OCI-M1 (cell line): ENCODE measurements around the gene CNTNAP2.
"Not testable (repeated sequence)": the region's sequence is repeated elsewhere in the genome, so short reads cannot be mapped to it uniquely, and the experiment has no call there.

Source experiments
- DNase-seq: peaks from one replicate; lab custom pipeline; 2025; lab: John Stamatoyannopoulos, UW

The CNTNAP2 gene

DNA sequence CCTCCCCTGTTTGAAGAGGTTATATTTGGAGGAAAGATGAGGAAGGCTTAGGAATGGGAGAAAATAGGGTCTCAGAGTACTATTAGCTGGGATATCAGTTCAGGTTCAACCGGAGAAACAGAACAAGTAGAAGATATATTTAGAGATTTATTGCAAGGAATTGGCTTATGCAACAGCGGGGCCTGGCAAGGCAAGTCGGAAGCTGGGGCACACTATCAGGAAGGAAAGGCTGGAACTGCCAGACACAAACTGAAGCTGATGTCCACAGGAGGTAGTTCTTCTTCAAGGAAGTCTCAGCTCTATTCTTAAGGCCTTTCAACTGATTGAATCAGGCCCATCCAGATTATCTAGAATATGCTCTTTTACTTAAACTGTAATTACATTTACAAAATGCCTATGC lies 1534.4 kb downstream of the CNTNAP2 start:
- no peak for DNase-seq

DNA sequence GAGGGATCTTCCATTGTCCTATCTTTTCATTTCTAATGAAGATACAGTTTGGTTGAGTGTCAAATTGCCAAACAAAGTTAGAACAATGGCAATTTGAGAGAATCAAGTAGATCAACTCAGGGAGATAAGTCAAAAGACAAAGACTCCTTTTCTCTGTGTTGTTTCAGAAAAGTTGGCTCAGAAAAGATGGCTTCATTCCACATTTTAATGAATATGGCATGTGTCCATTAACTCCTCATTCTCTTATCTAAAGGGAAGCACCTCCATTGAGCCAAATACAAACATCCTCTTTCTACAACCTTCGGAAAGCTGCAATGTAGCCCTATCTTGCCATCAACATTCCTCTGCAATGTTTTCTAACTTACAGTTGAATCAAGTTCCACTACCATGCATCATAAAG lies 1535.0 kb downstream of the CNTNAP2 start:
- no peak for DNase-seq

DNA sequence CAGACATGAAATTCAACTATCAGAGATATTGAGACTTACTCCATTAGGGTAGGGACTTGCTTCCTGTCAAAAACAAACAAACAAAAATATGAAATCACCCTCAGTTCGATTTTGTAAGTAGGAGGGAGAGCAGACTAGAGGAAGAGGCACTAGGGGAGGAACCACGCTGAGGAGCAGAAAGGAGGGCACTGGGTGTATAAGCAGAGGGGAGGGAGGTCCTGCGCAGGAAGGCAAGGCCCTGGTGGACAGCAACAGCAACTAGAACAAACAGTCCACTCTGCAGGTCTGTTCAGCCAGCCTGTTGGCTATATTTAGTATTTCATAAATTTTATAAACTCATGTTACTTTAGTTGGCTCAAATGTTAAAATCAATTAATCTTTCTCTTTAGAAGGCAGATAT lies 1536.9 kb downstream of the CNTNAP2 start:
- no peak for DNase-seq

DNA sequence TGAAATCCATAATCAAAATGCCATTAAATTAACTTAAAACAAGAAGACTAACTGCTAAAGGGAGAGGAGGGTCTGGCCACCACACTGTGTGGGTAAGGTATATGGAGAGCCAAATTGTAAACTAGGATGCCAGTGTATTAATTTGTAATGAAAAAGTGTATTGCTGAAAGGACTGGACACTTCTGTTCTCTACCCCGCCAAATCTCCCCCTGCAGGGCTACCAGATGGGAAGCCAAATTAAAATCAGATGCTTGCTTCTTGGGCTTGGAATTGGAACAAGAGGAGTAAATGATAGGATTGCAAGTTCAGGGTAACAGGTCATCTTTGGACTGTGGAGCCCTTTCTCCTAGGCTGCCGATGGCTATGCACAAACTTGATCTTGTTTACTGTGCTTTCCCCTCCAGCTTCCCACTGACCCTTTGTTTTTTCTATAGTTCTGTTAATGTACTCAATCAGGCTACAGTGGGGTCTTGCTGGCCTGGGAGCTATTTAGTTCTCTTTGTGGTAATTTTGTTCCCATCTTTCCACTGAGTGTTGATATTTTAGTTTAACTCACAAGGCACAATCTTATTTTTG lies 1541.9 kb downstream of the CNTNAP2 start:
- DNase-seq = no peak

DNA sequence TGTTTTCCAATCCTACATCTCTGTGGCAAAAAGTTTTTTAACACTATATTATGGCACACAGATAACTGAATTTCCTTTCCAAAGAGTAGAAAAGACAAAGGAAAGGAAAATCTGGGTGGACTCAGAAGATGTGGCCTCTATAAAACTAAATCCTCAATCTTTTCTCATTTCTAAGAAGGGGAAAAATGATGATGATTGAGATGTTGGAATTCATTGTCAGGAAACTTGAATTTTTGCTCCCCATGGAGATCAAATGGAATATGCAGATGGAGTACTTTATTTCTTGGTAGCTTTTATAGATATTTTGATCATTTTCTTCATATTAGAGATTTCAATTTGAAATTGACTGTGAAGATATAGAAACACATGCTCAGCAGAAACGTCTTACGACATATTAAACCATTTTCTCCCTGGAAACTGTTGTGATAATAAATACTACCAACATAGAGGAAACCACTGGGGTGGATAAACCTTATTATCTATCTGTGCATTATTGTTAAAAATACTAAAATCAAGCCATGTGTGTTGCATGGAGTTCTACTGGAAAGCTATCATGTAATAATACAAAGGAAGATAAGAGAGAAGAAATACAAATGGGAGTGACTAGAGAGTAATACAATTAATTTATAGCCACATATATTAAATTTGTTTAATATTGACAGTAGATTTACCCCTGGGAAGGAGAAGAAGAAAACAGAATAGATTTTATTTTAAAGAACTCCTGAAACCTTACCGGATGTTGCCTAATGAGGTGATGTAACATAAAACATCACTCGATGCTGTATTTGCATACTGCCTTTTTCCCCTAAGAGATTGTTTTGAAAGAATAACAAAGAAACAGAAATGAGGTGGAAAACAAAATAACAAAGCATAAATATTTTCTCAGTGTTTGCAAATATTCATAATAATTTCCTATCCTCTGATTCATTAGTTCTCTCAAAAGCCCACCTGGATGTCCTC lies 1542.7 kb downstream of the CNTNAP2 start:
- no peak for DNase-seq

DNA sequence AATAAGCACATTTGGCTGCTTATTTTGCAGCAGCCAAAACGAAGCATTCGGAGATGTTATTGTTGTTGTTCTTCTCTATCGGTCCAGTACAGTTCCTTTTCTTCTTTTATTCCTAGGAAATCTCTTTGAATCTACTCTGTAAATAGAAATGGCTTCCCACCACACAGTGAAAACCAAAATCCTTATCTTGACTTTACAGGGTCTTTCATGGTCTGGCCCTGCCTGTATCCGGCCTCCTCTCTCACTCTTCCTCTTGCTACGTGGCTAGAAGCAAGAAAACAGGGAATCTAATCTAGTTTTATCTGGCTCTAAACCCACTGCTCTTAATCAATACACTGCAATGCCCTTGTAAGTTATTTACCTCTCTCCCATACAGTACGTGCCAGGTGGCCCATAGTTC lies 1547.9 kb downstream of the CNTNAP2 start:
- peak; percentile 75 for DNase-seq

DNA sequence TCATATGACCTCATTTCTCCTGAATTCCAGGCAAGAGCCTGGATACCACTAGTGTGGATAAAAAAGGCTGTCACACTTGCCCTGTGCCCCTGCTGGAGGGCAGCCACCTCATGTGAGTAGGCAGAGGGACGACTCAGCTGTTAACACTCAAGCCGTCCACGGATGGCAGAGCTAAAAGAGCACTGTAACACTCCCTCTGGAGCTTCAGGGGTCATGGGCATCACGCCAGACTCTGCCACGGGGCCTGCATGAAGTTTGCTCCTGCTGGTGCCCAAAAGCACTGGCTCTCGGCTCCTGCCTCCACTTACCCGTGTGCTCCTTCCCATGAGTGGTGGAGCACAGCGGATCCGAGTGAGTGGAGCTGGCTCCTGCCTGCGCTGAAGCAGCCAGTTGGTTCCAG lies 1554.2 kb downstream of the CNTNAP2 start:
- no peak for DNase-seq

DNA sequence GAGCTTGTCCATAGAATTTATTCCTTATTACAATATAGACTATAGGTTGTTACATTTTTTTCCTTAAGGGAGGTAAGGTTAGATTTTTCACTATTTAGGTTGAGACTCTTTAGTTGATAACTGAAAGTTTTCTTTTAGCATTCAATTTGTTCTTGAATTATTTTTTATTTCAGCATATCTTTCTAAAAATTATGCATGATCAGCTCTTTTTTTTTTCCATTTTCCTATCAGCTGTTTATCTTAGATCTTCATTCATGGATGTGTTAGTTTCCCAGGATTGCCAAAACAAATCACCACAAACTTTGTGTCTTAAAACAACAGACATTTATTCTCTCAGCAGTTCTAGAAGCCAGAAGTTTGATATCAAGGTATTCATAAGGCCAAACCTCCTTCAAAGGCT lies 1558.1 kb downstream of the CNTNAP2 start:
- DNase-seq = no peak

DNA sequence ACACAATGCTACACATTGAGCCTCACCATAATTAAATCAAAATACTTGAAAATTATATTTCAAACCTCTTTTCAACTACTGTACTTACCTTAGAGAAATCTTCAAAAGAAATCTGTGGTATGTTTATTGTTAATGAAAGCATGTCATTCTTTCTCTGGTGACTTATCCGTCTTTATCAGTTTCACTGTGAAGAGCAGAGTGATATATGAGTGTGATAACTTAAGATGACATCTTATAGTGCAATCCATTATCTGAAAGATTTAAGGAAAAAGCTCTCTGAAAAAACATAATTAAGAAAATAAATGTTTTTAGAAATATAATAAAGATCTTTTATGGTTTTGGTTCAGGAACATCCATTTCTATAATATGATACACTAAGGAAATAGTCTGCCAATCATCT lies 1562.3 kb downstream of the CNTNAP2 start:
- no peak for DNase-seq

DNA sequence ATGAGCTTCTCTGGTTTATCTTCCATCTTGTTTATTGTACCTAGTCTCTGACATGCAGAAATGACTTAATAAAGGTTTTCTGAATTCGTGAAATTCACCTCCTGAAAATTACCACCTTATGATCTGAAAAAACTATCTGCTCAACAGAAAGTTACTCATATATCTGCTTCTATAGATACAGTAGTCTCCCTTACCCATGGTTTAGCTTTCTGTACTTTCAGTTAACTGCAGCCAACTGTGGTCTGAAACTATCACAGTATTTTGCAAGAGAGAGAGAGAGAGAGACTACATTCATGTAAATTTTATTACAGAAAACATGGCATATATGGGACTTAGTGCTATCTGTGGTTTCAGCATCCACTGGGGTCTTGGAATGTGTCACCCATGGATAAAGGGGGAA lies 1564.9 kb downstream of the CNTNAP2 start:
- no peak for DNase-seq

DNA sequence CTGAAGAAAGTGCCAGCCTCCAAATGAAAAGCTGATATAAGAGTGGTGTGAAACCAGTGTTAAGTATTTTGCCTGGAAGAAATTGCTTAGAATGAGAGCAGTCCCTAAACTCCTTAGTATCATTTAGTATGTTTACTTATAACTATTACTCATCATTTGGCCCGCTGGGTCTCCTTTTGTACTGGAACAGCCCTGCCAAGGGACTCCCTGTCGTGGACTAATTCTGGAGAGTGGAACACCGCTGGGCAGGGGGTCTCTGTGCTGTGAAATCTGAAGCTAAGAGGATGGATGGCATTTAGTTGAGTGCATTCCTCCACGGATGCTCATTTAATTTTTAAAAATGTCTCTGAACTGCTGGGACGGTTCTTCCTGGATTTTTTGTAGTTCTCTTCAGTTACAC lies 1584.1 kb downstream of the CNTNAP2 start:
- DNase-seq = no peak

DNA sequence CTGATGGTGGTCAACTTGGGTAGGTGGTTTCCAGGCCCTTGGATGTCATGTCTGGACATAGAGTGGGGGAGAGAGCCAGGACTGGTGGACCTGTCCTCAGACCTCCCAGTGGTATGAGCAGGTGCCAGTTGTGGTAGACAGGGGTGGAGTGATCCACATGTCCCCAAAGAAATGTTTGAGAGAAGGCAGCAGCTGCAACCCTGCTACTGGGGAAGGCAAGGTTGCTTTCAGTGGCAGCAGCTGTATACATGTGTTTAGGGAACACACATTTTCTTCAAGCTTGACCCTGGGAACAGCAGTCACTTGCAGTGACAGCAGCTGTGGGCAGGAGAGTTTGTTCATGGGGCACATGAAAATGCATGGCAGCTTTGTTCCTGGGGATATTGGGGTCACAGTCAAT lies 1591.3 kb downstream of the CNTNAP2 start:
- no peak for DNase-seq

DNA sequence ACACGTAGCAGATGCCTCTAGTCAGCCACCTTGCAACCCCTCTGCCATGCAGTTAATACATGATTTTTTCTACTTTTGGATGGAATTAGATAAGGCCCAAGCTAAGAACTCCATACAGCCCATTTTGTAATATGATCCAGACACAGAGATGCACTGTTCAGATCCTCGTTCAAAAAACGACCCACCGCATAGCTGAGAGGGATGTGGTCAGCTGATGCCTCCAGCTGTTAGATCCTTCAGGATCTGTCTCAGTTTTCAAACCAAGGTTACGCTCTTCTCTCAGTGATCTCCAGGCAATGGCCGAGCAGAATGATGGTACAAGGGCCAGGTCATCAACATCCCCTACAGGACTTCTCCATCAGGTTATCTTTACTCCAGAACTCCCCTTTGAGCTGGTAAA lies 1592.3 kb downstream of the CNTNAP2 start:
- no peak for DNase-seq

DNA sequence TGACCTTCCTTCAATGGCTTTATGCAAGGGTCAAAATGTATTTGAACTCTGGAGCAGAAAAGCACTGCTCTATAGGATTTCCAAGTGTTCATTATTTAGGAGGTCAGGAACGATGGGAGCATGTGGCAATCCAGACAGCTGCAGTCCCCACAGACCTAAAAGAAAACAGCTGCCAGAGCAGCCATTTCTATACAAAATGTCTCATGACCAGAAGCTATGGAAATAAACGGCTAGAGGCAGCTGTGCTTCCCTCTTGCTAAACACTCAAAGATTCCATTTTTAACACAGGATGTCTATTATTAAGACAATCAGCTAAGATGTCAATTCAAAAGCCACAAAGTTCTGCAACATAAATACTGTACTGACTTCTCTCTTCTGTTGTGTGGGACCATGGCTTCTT lies 1594.8 kb downstream of the CNTNAP2 start:
- DNase-seq = no peak

DNA sequence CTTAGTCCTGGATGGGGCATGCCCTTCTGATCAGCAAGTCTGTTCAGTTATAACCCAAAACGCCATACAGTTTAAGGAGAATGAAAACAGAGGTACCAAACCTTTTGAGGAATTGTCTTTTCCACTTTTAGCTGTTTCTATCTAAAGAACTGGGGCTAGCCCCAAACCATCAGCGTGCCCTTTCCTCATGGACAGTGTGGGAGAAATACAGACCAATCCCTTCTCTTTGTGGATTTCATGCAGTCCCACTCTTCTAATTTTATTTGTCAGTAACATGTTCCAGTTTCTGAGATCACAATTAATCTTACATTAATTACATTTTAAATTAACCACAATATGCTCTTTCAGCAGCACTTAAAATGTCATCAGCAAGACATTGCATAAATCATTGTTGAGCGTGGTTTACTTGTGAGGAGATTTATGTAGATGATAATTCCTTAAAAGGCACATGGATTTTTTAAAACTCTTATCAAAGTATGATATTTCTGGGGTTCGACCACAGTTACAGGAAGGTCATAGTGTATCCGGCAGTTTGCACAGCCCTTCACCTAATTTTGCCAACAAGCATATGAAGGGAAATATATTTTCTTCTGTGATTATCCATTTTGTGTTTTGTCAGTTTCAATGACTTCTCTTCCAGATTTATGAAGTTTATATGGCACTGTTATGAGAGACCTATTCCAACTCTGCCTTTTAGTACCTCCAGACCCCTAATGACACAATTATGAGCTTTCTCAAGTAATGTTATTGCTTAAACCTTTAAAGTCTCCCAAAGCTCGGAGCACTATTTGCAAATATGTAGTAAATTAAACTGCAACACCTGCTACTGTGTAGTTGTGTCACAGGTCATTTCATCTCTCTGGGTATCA lies 1605.6 kb downstream of the CNTNAP2 start:
- DNase-seq = no peak

DNA sequence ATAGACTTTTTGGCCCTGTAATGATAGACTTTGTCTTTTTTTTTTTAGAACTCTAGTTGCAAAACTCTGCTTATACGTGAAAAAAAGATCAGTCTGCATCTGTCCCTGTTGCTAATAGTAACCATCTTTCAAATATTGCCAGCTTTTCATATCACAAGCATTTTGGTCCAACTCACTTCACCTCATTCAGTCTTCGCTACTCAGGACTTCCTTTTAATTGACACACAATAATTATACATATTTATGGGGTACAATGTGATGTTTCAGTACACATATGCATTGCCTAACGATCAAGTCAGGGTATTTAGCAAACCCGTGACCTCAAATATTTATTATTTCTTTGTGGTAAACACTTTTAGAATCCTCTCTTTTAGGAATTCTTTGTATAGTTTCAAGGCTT lies 1606.9 kb downstream of the CNTNAP2 start:
- no peak for DNase-seq

DNA sequence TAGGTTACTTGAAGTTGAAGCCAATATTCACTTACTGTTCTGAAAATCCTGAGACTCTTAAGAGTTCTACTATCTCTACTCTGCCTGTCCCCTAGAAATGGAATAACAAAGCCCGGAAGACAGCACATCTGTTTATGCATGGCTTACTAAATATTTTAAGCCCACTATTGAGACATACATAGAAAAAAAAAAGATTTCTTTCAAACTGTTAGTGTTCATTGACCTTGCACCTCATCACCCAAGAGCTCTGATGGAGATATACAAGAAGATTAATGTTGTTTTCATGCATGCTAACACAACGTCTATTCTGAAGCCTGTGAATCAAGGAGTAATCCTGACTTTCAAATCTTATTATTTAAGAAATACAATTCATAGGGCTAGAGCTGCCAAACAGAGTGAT lies 1614.7 kb downstream of the CNTNAP2 start:
- DNase-seq = no peak

DNA sequence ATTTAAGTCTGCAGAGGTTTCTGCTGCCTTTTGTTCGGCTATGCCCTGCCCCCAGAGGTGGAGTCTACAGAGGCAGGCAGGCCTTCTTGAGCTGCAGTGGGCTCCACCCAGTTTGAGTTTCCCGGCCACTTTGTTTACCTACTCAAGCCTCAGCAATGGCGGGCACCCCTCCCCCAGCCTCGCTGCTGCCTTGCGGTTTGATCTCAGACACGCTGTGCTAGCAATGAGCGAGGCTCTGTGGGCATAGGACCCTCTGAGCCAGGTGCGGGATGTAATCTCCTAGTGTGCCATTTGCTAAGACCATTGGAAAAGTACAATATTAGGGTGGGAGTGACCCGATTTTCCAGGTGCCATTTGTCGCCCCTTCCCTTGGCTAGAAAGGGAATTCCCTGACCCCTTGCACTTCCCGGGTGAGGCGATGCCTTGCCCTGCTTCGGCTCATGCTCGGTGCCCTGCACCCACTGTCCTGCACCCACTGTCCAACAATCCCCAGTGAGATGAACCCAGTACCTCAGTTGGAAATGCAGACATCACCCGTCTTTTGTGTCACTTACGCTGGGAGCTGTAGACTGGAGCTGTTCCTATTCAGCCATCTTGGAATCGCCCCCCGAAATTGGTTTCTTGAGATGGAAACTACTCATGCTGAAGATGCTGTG lies 1621.1 kb downstream of the CNTNAP2 start:
- DNase-seq = not testable (repeated sequence)

DNA sequence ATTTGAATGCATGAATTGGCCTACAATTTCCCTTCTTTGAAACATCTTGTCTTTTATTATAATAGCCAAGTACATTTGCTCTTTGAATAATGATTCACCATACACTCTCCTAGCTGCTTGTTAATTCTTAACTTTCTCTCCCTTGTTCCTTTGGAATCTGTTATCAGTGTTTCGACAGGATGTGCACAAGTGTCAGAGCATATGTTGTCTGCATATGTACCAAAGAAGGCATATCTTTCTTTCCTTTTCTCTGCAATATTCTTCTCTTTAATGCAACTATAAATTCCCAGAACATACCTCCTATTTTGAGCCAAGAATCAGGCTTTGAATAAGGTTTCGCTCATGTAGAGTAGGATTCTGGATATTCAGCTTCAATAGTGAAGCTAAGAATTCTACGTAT lies 1625.7 kb downstream of the CNTNAP2 start:
- DNase-seq = no peak

DNA sequence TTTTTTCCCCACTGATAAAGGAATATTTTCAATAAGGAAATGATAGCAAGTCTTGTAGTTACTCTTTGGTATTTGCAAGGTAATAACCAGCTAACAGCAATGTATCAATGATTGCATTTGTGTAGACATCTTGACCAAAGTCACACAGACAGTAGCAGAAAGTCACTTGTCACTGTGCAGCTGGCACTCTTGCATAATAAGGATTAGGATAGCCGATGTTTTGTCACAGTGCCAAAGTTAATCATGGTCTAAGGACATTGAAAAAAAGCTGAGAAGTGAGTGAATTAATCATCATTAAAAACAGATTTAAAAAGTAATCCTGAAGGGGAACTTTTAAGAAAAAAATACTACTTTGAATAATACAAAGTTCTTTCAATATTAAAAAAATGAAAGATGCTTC lies 1639.7 kb downstream of the CNTNAP2 start:
- peak; percentile 24 for DNase-seq

DNA sequence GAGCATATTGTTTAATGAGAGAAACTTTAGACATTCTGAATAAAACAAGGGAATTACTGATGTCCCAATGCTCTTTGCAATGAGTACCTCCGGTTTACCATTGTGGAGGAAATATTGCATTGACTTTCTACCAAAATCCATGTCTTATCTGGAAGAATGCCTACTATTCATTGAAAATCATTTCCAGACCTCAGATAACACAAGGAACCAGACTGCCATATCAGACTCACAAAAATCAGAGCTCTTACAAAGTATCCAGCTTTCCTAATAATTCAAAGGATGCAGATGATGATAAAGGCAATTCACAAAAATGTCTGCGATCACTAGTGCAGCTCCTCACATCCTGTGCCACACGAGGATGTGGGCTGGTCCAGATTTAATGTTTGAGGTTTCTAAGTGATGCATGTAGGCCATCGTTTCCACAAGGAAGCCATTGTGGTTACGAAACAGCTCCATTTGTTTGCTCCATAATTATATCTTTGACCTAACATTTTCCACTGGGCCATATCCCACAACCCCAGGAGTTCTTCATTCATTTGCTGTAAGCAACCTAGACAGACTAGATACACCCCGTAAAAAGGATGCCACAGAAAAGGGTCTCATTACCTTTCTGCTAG lies 1642.8 kb downstream of the CNTNAP2 start:
- DNase-seq = no peak

DNA sequence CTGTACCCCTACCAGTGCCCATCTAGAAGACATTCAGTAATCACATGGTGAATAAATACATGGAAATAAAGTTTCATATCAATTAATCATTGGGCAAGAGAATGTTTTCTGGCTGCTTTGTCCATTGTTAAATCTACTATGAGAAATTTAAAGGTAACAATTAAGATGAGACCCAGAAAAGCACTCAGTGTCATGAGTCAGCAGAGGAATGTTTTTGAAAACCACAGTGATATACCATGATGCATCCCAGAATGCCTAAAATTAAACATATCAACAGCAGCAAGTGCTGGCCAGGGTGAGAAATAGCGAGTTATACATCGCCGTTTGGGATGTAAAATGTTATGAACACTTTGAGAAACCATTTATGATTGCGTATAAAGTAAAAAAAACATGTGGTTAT lies 1648.7 kb downstream of the CNTNAP2 start:
- no peak for DNase-seq
